ENCODE data around the gene DUSP12. TPM values are rescaled to one million over a fixed set of nuclear protein-coding genes. Genes with fewer than 3 reads are reported as not detected.

The DUSP12 gene, protein sequence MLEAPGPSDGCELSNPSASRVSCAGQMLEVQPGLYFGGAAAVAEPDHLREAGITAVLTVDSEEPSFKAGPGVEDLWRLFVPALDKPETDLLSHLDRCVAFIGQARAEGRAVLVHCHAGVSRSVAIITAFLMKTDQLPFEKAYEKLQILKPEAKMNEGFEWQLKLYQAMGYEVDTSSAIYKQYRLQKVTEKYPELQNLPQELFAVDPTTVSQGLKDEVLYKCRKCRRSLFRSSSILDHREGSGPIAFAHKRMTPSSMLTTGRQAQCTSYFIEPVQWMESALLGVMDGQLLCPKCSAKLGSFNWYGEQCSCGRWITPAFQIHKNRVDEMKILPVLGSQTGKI
- total RNA-seq (47.9 and 52.9 TPM in 2 replicates), polyA plus RNA-seq (35.4 and 37.1 TPM in 2 replicates)

DNA sequence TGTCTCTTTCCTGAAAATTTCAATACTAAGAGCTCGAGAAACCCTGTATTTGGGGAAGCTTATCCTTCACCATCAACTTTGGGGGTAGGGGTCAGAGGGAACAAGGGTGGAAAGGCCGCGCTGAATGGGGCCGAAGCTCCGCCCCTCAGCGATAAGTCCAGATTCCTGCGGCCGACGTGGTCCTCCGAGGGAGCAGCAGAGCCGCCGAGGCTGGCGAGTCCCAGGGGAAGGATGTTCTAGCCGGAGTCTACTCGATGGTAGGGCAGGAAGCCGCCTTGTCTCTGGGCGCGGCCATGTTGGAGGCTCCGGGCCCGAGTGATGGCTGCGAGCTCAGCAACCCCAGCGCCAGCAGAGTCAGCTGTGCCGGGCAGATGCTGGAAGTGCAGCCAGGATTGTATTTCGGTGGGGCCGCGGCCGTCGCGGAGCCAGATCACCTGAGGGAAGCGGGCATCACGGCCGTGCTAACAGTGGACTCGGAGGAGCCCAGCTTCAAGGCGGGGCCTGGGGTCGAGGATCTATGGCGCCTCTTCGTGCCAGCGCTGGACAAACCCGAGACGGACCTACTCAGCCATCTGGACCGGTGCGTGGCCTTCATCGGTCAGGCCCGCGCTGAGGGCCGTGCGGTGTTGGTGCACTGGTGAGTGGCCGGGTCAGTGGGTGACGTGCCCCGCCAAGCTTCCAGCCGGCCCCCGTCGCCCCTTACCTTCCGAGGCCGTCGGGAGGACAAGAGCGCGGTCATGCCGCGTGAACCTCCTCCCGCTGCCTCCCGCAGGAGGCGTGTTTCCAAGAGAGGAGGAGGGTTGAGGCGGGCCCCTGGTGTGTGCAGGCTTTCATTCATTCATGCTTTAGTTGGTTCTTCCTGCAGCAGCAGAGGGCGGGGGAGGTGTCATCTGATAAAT lies at the start of gene DUSP12:
Gene DUSP12 (plus strand): TSS at position 278 of the 899 bp plus-strand sequence. CDS start 16 bp downstream, at position 294.
- Histone ChIP-seq H3K9me2 (replicated peaks; ENCODE audit: insufficient read depth) (no peaks in the 10 kb centered on the region), H3K9me3 (ENCODE audit: low read depth) (no peaks in the 10 kb centered on the region), H2AFZ (peak within 1 kb of the TSS; percentile 94), H3K79me2 (peaks cover 33% of the 10 kb centered on the region), H3K4me3 (peak within 1 kb of the TSS; percentile 87), H3K4me2 (peak within 1 kb of the TSS; percentile 97), H3K4me1 (ENCODE audit: insufficient read depth) (peaks cover 12% of the 10 kb centered on the region), H3K36me3 (replicated peaks; ENCODE audit: insufficient read depth, low read depth) (no peaks in the 10 kb centered on the region), H3K27ac (peak within 1 kb of the TSS; percentile 99), H3K27me3 (no peaks in the 10 kb centered on the region), H4K20me1 (ENCODE audit: insufficient read depth, poor library complexity, severe bottlenecking) (peaks cover 13% of the 10 kb centered on the region)
- TF ChIP-seq EZH2 (IDR thresholded peaks at IDR 0.05; ENCODE audit: borderline replicate concordance) (no peak), EZH2phosphoT487 (IDR thresholded peaks at IDR 0.05; ENCODE audit: low read depth, severe bottlenecking, unreplicated experiment) (no peak)
- TF ChIP-seq, protein P1, sequence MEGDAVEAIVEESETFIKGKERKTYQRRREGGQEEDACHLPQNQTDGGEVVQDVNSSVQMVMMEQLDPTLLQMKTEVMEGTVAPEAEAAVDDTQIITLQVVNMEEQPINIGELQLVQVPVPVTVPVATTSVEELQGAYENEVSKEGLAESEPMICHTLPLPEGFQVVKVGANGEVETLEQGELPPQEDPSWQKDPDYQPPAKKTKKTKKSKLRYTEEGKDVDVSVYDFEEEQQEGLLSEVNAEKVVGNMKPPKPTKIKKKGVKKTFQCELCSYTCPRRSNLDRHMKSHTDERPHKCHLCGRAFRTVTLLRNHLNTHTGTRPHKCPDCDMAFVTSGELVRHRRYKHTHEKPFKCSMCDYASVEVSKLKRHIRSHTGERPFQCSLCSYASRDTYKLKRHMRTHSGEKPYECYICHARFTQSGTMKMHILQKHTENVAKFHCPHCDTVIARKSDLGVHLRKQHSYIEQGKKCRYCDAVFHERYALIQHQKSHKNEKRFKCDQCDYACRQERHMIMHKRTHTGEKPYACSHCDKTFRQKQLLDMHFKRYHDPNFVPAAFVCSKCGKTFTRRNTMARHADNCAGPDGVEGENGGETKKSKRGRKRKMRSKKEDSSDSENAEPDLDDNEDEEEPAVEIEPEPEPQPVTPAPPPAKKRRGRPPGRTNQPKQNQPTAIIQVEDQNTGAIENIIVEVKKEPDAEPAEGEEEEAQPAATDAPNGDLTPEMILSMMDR (IDR thresholded peaks at IDR 0.05; ENCODE audit: poor library complexity), result peak; percentile 25
- DNase-seq (ENCODE audit: low spot score), result peak; percentile 97
- WGBS (ENCODE audit: low lambda C conversion rate, missing lambda C conversion rate), result under 1% methylated on average over 65 of the region's 65 CpGs

DNA sequence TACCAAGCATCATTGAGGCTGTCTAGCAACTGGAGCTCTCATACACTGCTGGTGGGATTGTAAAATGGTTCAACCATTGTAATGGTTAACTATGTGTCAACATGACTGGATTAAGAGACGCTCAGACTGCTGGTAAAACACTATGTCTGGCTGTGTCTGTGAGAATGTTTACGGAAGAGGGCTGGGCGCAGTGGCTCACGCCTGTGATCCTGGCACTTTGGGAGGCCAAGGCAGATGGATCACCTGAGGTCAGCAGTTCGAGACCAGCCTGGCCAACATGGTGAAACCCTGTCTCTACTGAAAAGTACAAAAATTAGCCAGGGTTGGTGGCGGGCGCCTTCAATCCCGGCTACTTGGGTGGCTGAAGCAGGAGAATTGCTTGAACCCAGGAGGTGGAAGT lies 47.3 kb upstream of the DUSP12 start:
- WGBS (ENCODE audit: low lambda C conversion rate, missing lambda C conversion rate), result 60% methylated on average over 8 of the region's 8 CpGs
- no peaks in the 10 kb centered on the region for H3K36me3 ChIP-seq (replicated peaks; ENCODE audit: insufficient read depth, low read depth)
- H3K9me2 ChIP-seq (replicated peaks; ENCODE audit: insufficient read depth), result no peaks in the 10 kb centered on the region
- DNase-seq (ENCODE audit: low spot score), result peak; percentile 74
- H3K4me3 ChIP-seq, result no peak overlapping the region
- H2AFZ ChIP-seq, result no peak overlapping the region
- H3K4me1 ChIP-seq (ENCODE audit: insufficient read depth), result no peaks in the 10 kb centered on the region
- no peak overlapping the region for H3K4me2 ChIP-seq
- H3K9me3 ChIP-seq (ENCODE audit: low read depth), result no peaks in the 10 kb centered on the region
- H3K27ac ChIP-seq, result no peak overlapping the region
- TF ChIP-seq, protein P1 (IDR thresholded peaks at IDR 0.05; ENCODE audit: poor library complexity), result no peak
- TF ChIP-seq EZH2 (IDR thresholded peaks at IDR 0.05; ENCODE audit: borderline replicate concordance), result no peak
- TF ChIP-seq EZH2phosphoT487 (IDR thresholded peaks at IDR 0.05; ENCODE audit: low read depth, severe bottlenecking, unreplicated experiment), result no peak
- H3K27me3 ChIP-seq, result no peaks in the 10 kb centered on the region
- H3K79me2 ChIP-seq, result no peaks in the 10 kb centered on the region
- H4K20me1 ChIP-seq (ENCODE audit: insufficient read depth, poor library complexity, severe bottlenecking), result no peaks in the 10 kb centered on the region

DNA sequence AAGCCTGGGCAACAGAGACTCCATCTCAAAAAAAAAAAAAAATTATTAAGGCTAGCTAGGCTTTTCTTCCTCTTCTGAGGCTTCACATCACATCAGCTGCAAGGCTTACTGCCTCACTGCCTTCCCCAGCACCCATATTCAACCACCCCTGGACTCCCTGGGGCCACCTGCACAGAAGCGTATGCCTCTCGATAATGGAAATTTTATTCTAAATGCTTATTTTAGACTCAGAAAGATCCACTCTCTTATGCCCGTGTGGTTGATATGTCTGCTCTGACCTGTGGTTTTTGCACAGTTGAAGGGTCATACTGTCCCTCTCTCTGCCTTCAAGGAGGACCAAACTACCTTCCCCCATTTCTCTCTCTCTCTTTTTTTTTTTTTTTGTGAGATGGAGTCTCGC lies 44.0 kb upstream of the DUSP12 start:
- TF ChIP-seq, protein P1 (IDR thresholded peaks at IDR 0.05; ENCODE audit: poor library complexity), result no peak
- TF ChIP-seq EZH2phosphoT487 (IDR thresholded peaks at IDR 0.05; ENCODE audit: low read depth, severe bottlenecking, unreplicated experiment), result no peak
- TF ChIP-seq EZH2 (IDR thresholded peaks at IDR 0.05; ENCODE audit: borderline replicate concordance), result no peak

More for the DNA sequence above, 44.0 kb upstream of the DUSP12 start:
- 86% methylated on average over 4 of the region's 4 CpGs for WGBS (ENCODE audit: low lambda C conversion rate, missing lambda C conversion rate)
- H3K79me2 ChIP-seq, result no peaks in the 10 kb centered on the region
- no peaks in the 10 kb centered on the region for H3K9me3 ChIP-seq (ENCODE audit: low read depth)
- H3K27me3 ChIP-seq, result no peaks in the 10 kb centered on the region
- H3K4me2 ChIP-seq, result no peak overlapping the region
- no peaks in the 10 kb centered on the region for H3K36me3 ChIP-seq (replicated peaks; ENCODE audit: insufficient read depth, low read depth)
- H3K4me1 ChIP-seq (ENCODE audit: insufficient read depth), result no peaks in the 10 kb centered on the region
- no peak for DNase-seq (ENCODE audit: low spot score)
- no peaks in the 10 kb centered on the region for H4K20me1 ChIP-seq (ENCODE audit: insufficient read depth, poor library complexity, severe bottlenecking)
- H3K27ac ChIP-seq, result no peak overlapping the region
- no peaks in the 10 kb centered on the region for H3K9me2 ChIP-seq (replicated peaks; ENCODE audit: insufficient read depth)
- H2AFZ ChIP-seq, result no peak overlapping the region
- no peak overlapping the region for H3K4me3 ChIP-seq
